HG02763 (cell line): ENCODE data around the gene CAMSAP3.
A peak's percentile ranks its signal among the peaks of the same experiment; 100 is the strongest.
"Not testable (repeated sequence)": the region's sequence is repeated elsewhere in the genome, so short reads cannot be mapped to it uniquely, and the experiment has no call there.

ENCODE experiments used
- ATAC-seq: cut with Tn5 transposase; IDR thresholded peaks from one replicate; pipeline ENCODE4 v1.9.1; 2021; ENCODE audit warnings: mild to moderate bottlenecking, moderate library complexity; ENCODE audit not compliant: unreplicated experiment

The CAMSAP3 gene

GRCh38 chr19:7631577-7631976, 35.9 kb downstream of the CAMSAP3 start:
- ATAC-seq: no peak

- no peak for ATAC-seq
Measured at GRCh38 chr19:7632340-7633203, 36.9 kb downstream of the CAMSAP3 start.

- no peak for ATAC-seq
Measured at GRCh38 chr19:7633698-7634097, 38.0 kb downstream of the CAMSAP3 start, which contains the start of gene PCP2. Gene PCP2, minus strand, starts transcription at chr19:7633719. Its CDS starts 262 bp downstream, at chr19:7633457.

- no peak for ATAC-seq
Measured at GRCh38 chr19:7635670-7636069, 40.0 kb downstream of the CAMSAP3 start.

- no peak for ATAC-seq
Measured at GRCh38 chr19:7636317-7636690, 40.6 kb downstream of the CAMSAP3 start.

- ATAC-seq: peak; percentile 71
Measured at GRCh38 chr19:7636691-7637373, 41.2 kb downstream of the CAMSAP3 start, which contains the start of gene STXBP2. Gene STXBP2, plus strand, starts transcription at chr19:7637110. Its CDS starts 40 bp downstream, at chr19:7637150.

GRCh38 chr19:7637374-7638256, 42.0 kb downstream of the CAMSAP3 start:
- peak; percentile 12 for ATAC-seq

- ATAC-seq: no peak
Measured at GRCh38 chr19:7638802-7639465, 43.3 kb downstream of the CAMSAP3 start.

GRCh38 chr19:7639863-7640348, 44.2 kb downstream of the CAMSAP3 start:
- no peak for ATAC-seq

- no peak for ATAC-seq
Measured at GRCh38 chr19:7640803-7641202, 45.1 kb downstream of the CAMSAP3 start.

- no peak for ATAC-seq
Measured at GRCh38 chr19:7641290-7642276, 45.9 kb downstream of the CAMSAP3 start.

GRCh38 chr19:7642295-7643030, 46.8 kb downstream of the CAMSAP3 start:
- ATAC-seq: no peak

- no peak for ATAC-seq
Measured at GRCh38 chr19:7643031-7643415, 47.4 kb downstream of the CAMSAP3 start.

- ATAC-seq: not testable (repeated sequence)
Measured at GRCh38 chr19:7643629-7644549, 48.2 kb downstream of the CAMSAP3 start.

- no peak for ATAC-seq
Measured at GRCh38 chr19:7644550-7644877, 48.9 kb downstream of the CAMSAP3 start.

GRCh38 chr19:7645163-7645562, 49.5 kb downstream of the CAMSAP3 start:
- ATAC-seq: no peak

GRCh38 chr19:7645656-7646425, 50.2 kb downstream of the CAMSAP3 start:
- no peak for ATAC-seq
